H1 (cell line): Measurements from ENCODE around the gene WDR90. TPM values are rescaled to one million over a fixed set of nuclear protein-coding genes. Genes with fewer than 3 reads are reported as not detected.
A peak's percentile ranks its signal among the peaks of the same experiment; 100 is the strongest.

Source experiments
- CTCF ChIA-PET: fragments of 300-600 bp; sonication (Branson Sonifier 250); formaldehyde crosslinking; loops from one replicate; lab custom pipeline; 2021; ENCODE audit not compliant: partially characterized antibody; lab: Charles Lee
- POLR2A ChIA-PET: fragments of 300-600 bp; sonication (Branson Sonifier 250); formaldehyde crosslinking; loops from one replicate; lab custom pipeline; 2021; ENCODE audit warnings: inconsistent platforms; ENCODE audit not compliant: partially characterized antibody; lab: Charles Lee
- DNase-seq, 2 experiments: peaks; one replicate each; pipeline versions ENCODE4 v3.0.0 to v3.0.0-alpha.2; 2010 to 2022; ENCODE audit warnings: low spot score in 2 of 2, low read depth in 1 of 2, mixed read lengths in 1 of 2
- FAIRE-seq: peaks from 2 replicates; lab custom pipeline; 2011; peaks lifted over from hg19 to GRCh38; lab: Jason Lieb, UNC
- H2AFZ ChIP-seq: 2 replicates; pipeline ENCODE4 v1.8.1; 2012; ENCODE audit warnings: low read length, inconsistent platforms
- H2AK5ac ChIP-seq: 2 replicates; pipeline ENCODE4 v1.6.1; 2013; ENCODE audit warnings: low read depth, low read length
- H2BK120ac ChIP-seq: replicated peaks from 2 replicates; pipeline ENCODE3; 2013; ENCODE audit warnings: low read depth, low read length, inconsistent platforms
- H2BK12ac ChIP-seq: 2 replicates; pipeline ENCODE4 v1.6.1; 2013; ENCODE audit warnings: low read depth, low read length
- H2BK15ac ChIP-seq: 2 replicates; pipeline ENCODE4 v1.6.1; 2013; ENCODE audit warnings: low read length
- H2BK20ac ChIP-seq: 2 replicates; pipeline ENCODE4 v1.6.1; 2013; ENCODE audit warnings: low read length
- H2BK5ac ChIP-seq: 2 replicates; pipeline ENCODE4 v1.6.1; 2013; ENCODE audit warnings: low read depth, low read length
- H3K14ac ChIP-seq: 2 replicates; pipeline ENCODE4 v1.6.1; 2013; ENCODE audit warnings: inconsistent platforms; ENCODE audit not compliant: insufficient read length
- H3K18ac ChIP-seq: 2 replicates; pipeline ENCODE4 v1.6.1; 2013; ENCODE audit warnings: low read length; ENCODE audit errors: extremely low read depth
- H3K23ac ChIP-seq: 2 replicates; pipeline ENCODE4 v1.6.1; 2013; ENCODE audit warnings: inconsistent platforms; ENCODE audit not compliant: insufficient read length
- H3K23me2 ChIP-seq: 2 replicates; pipeline ENCODE4 v1.6.1; 2013; ENCODE audit warnings: low read depth, low read length
- H3K27ac ChIP-seq: 2 replicates; pipeline ENCODE4 v1.6.1; 2011; ENCODE audit warnings: low read depth, low read length, inconsistent platforms
- H3K27me3 ChIP-seq, 4 experiments: replicated peaks in 1 of 4; 1 replicate in 1 of 4; 2 replicates in 3 of 4; pipeline versions ENCODE4 v1.6.1 to v1.8.1; 2011 to 2013; ENCODE audit warnings: low read length in 3 of 4, mild to moderate bottlenecking in 3 of 4, inconsistent platforms in 2 of 4, mixed read lengths in 2 of 4, moderate library complexity in 1 of 4; ENCODE audit not compliant: control insufficient read depth in 3 of 4, insufficient read depth in 3 of 4; ENCODE audit errors: extremely low read depth in 1 of 4
- H3K36me3 ChIP-seq, 4 experiments: 2 replicates each; pipeline versions ENCODE4 v1.6.1 to v1.8.1; 2011 to 2013; ENCODE audit warnings: mild to moderate bottlenecking in 4 of 4, low read length in 3 of 4, moderate library complexity in 2 of 4, control low read depth in 1 of 4, inconsistent platforms in 1 of 4; ENCODE audit not compliant: insufficient read depth in 4 of 4, control insufficient read depth in 2 of 4
- H3K4ac ChIP-seq: replicated peaks from 2 replicates; pipeline ENCODE3; 2013; ENCODE audit warnings: low read length, low read depth, mixed read lengths, inconsistent platforms; ENCODE audit not compliant: insufficient read length
- H3K4me1 ChIP-seq, 4 experiments: replicated peaks in 1 of 4; 1 replicate in 1 of 4; 2 replicates in 3 of 4; pipeline versions ENCODE4 v1.6.1 to v1.8.1; 2011 to 2013; ENCODE audit warnings: low read length in 3 of 4, inconsistent platforms in 2 of 4, mixed read lengths in 1 of 4; ENCODE audit not compliant: insufficient read depth in 4 of 4, control insufficient read depth in 3 of 4
- H3K4me2 ChIP-seq, 2 experiments: 2 replicates each; pipeline versions ENCODE4 v1.6.1 to v1.8.1; 2011 to 2013; ENCODE audit warnings: low read depth in 2 of 2, low read length in 2 of 2, control low read depth in 1 of 2, inconsistent platforms in 1 of 2, mild to moderate bottlenecking in 1 of 2; ENCODE audit not compliant: insufficient read depth in 1 of 2
- H3K4me3 ChIP-seq, 4 experiments: fragments of 200-600, 300-600 bp in 1 of 4; sonication (generic), shearing (Covaris generic), sonication (Bioruptor Twin) in 1 of 4; 2 replicates each; pipeline versions ENCODE4 v1.5.1 to v1.8.1; 2011 to 2016; ENCODE audit warnings: low read length in 4 of 4, low read depth in 3 of 4, control low read depth in 2 of 4, inconsistent platforms in 2 of 4, mild to moderate bottlenecking in 2 of 4, mixed read lengths in 1 of 4, moderate library complexity in 1 of 4; ENCODE audit not compliant: insufficient read depth in 2 of 4; ENCODE audit errors: extremely low read depth in 1 of 4
- H3K56ac ChIP-seq: replicated peaks from 2 replicates; pipeline ENCODE3; 2013; ENCODE audit warnings: low read depth, mild to moderate bottlenecking, mixed read lengths, low read length, inconsistent platforms; ENCODE audit not compliant: insufficient read length
- H3K79me1 ChIP-seq: 2 replicates; pipeline ENCODE4 v1.6.1; 2013; ENCODE audit warnings: low read depth, low read length, control low read depth
- H3K79me2 ChIP-seq, 2 experiments: 2 replicates each; pipeline versions ENCODE4 v1.6.1 to v1.8.1; 2012 to 2013; ENCODE audit warnings: low read length in 2 of 2, mild to moderate bottlenecking in 2 of 2, inconsistent platforms in 1 of 2; ENCODE audit not compliant: insufficient read depth in 2 of 2, control insufficient read depth in 1 of 2
- H3K9ac ChIP-seq, 4 experiments: replicated peaks in 1 of 4; 1 replicate in 1 of 4; 2 replicates in 3 of 4; pipeline versions ENCODE4 v1.6.1 to v1.8.1; 2011 to 2013; ENCODE audit warnings: low read depth in 3 of 4, low read length in 3 of 4, control low read depth in 2 of 4, mild to moderate bottlenecking in 2 of 4, moderate library complexity in 2 of 4, inconsistent platforms in 1 of 4; ENCODE audit errors: extremely low read depth in 1 of 4
- H3K9me3 ChIP-seq, 2 experiments: 2 replicates each; pipeline versions ENCODE4 v1.6.1 to v1.8.1; 2012 to 2013; ENCODE audit warnings: mild to moderate bottlenecking in 2 of 2, moderate library complexity in 2 of 2, control low read depth in 1 of 2, inconsistent platforms in 1 of 2, low read depth in 1 of 2, low read length in 1 of 2, mixed read lengths in 1 of 2; ENCODE audit not compliant: insufficient read depth in 2 of 2
- H4K20me1 ChIP-seq, 2 experiments: replicated peaks in 1 of 2; 2 replicates each; pipeline versions ENCODE3 to v1.8.1; 2011 to 2013; ENCODE audit warnings: inconsistent platforms in 2 of 2, low read length in 2 of 2, mild to moderate bottlenecking in 1 of 2; ENCODE audit not compliant: insufficient read depth in 2 of 2, control insufficient read depth in 1 of 2
- H4K5ac ChIP-seq: 2 replicates; pipeline ENCODE4 v1.6.1; 2013; ENCODE audit warnings: low read length, low read depth, mixed read lengths, inconsistent platforms; ENCODE audit not compliant: insufficient read length
- H4K8ac ChIP-seq: 2 replicates; pipeline ENCODE4 v1.8.0; 2013; ENCODE audit warnings: mild to moderate bottlenecking, moderate library complexity, low read length, inconsistent platforms; ENCODE audit not compliant: insufficient read depth; ENCODE audit errors: extremely low read depth
- H4K91ac ChIP-seq: replicated peaks from 2 replicates; pipeline ENCODE3; 2013; ENCODE audit warnings: low read length, mixed read lengths, inconsistent platforms; ENCODE audit not compliant: insufficient read length
- CEBPB ChIP-seq: IDR thresholded peaks from 2 replicates; pipeline ENCODE4 v1.6.1; 2012; ENCODE audit warnings: low read depth, low read length
- CHD1 ChIP-seq: IDR thresholded peaks from 2 replicates; pipeline ENCODE4 v1.6.1; 2012; ENCODE audit warnings: low read depth, low read length, improper control_type of control experiment
- EGR1 ChIP-seq: IDR thresholded peaks from 2 replicates; pipeline ENCODE4 v1.6.1; 2011; ENCODE audit warnings: low read depth, low read length, borderline replicate concordance
- HDAC2 ChIP-seq, 2 experiments: fragments of 300-600 bp in 1 of 2; sonication (generic) in 1 of 2; IDR thresholded peaks; 2 replicates each; pipeline ENCODE4 v1.6.1; 2011 to 2012; ENCODE audit warnings: low read depth in 2 of 2, low read length in 2 of 2, mild to moderate bottlenecking in 2 of 2, moderate library complexity in 2 of 2, borderline replicate concordance in 1 of 2, inconsistent platforms in 1 of 2
- HDAC6 ChIP-seq: IDR thresholded peaks from one replicate; pipeline ENCODE4 v1.7.1; 2012; ENCODE audit warnings: low read depth, mild to moderate bottlenecking, inconsistent platforms, low read length, moderate library complexity
- KDM1A ChIP-seq: fragments of 200-600, 300-600 bp; sonication (generic); IDR thresholded peaks from 2 replicates; pipeline ENCODE4 v1.7.1; 2016; ENCODE audit warnings: mild to moderate bottlenecking, low read length, borderline replicate concordance
- NANOG ChIP-seq: IDR thresholded peaks from 2 replicates; pipeline ENCODE4 v1.6.1; 2011; ENCODE audit warnings: low read length, low read depth, mild to moderate bottlenecking, inconsistent platforms; ENCODE audit not compliant: insufficient read depth, poor library complexity, severe bottlenecking
- POLR2AphosphoS5 ChIP-seq: IDR thresholded peaks from 2 replicates; pipeline ENCODE4 v1.6.1; 2011; ENCODE audit warnings: low read depth, low read length
- RBBP5 ChIP-seq: IDR thresholded peaks from 2 replicates; pipeline ENCODE4 v1.7.1; 2012; ENCODE audit warnings: low read depth, mild to moderate bottlenecking, inconsistent platforms, low read length, moderate library complexity, borderline replicate concordance
- SIX5 ChIP-seq: IDR thresholded peaks from 2 replicates; pipeline ENCODE4 v1.6.1; 2011; ENCODE audit warnings: mild to moderate bottlenecking, low read depth, low read length
- SP4 ChIP-seq: IDR thresholded peaks from 2 replicates; pipeline ENCODE4 v1.6.1; 2012; ENCODE audit warnings: low read length, inconsistent platforms
- TBP ChIP-seq: IDR thresholded peaks from 2 replicates; pipeline ENCODE4 v1.6.1; 2011; ENCODE audit warnings: low read depth, low read length, improper control_type of control experiment
- WGBS, 2 experiments: shearing (Covaris generic) in 1 of 2; methylation state at CpG; one replicate each; pipeline versions ENCODE4 v1.1.6 to v1.1.7; 2013 to 2015; ENCODE audit warnings: low lambda C conversion rate in 2 of 2, mixed read lengths in 2 of 2, inconsistent platforms in 1 of 2, low coverage in 1 of 2, missing lambda C conversion rate in 1 of 2; ENCODE audit not compliant: insufficient replicate concordance in 2 of 2, insufficient coverage in 1 of 2, insufficient read length in 1 of 2; ENCODE audit errors: extremely low coverage in 1 of 2, missing lambda C conversion rate in 1 of 2; 5-methylcytosine and 5-hydroxymethylcytosine counted together
- polyA plus RNA-seq, 7 experiments: library from polyadenylated mRNA; depleted of rRNA in 3 of 7; stranded (reverse) in 5 of 7; unstranded in 2 of 7; fragments of >200 nt in 5 of 7; fragments of 200-250 nt in 2 of 7; gene quantifications; 1 replicate in 5 of 7; 2 replicates in 1 of 7; 4 replicates in 1 of 7; pipeline versions ENCODE4 v1.2.1 to v1.2.3, GENCODE V29; 2011 to 2013; ENCODE audit warnings: missing spikeins in 2 of 7, mixed read lengths in 2 of 7
- total RNA-seq: library from RNA; stranded (reverse); fragmentation: NEBNext Ultra II Directional; extraction: Animal tissue kit (Norgen Biotek cat#: 25700); gene quantifications from 2 replicates; pipeline ENCODE4 v1.2.1, GENCODE V29; 2021

Gene WDR90
- total and polyA plus RNA-seq, 2 of the 8 experiments (the other 6 are each of a cell fraction or from before 2014, with no cell fraction given): 24.0 to 47.2 TPM

DNA sequence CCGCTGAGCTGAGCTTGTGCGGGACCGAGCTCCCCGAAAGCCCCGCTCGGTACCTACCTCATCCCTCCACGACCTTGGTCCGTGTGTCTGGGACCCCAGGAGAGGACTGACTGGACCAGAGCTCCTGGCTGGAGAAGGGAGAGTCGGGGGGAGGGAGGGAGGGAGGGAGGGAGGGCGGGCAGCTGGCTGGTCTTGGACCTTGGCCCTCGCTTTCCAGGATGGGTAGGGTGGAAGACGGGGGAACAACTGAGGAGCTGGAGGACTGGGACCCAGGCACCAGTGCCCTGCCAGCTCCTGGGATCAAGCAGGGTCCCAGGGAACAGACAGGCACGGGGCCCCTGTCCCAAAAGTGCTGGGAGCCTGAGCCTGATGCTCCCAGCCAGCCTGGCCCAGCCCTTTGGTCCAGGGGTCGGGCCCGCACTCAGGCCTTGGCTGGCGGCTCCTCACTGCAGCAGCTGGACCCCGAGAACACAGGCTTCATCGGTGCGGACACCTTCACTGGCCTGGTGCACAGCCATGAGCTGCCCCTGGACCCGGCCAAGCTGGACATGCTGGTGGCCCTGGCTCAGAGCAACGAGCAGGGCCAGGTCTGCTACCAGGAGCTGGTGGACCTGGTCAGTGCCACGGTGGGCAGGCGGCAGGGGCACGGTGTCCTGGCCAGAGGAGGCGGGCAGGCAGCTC, 26.9 kb downstream of the WDR90 start:
- CTCF ChIA-PET: interaction anchor here (0.7 to 12.0 kb wide), 9 partner anchors 8 to 94 kb away, joined by 3 to 75 read pairs (median 5); partner anchors contain the start of genes RHOT2 and WDR24
- Histone ChIP-seq H4K5ac (no peak overlapping the region), H3K4me2 (peak overlapping the region; percentile 79 to 99), H2BK20ac (peak overlapping the region; percentile 61; the same call in 1 of the 2 replicates), H4K8ac (no peak overlapping the region), H2BK15ac (peak overlapping the region; percentile 92; the same call in 1 of the 2 replicates), H3K4me3 (peak overlapping the region; percentile 29 to 74 (median 48); a peak in 6 of 8 replicates), H3K79me2 (peaks cover 0 to 1% of the 10 kb centered on the region in 2 experiments; a peak in 1 of 4 replicates), H2AFZ (no peak overlapping the region), H3K18ac (peak overlapping the region; percentile 48; the same call in 1 of the 2 replicates), H3K14ac (no peak overlapping the region), H2BK12ac (peak overlapping the region; percentile 96; the same call in 1 of the 2 replicates), H3K36me3 (peaks cover 9 to 27% (median 19%) of the 10 kb centered on the region in 4 experiments; a peak in 7 of 8 replicates), H2AK5ac (peak overlapping the region; percentile 75; the same call in 1 of the 2 replicates), H2BK120ac (no peak overlapping the region), H3K79me1 (peaks cover under 1% of the 10 kb centered on the region; the same call in 1 of the 2 replicates), H3K4ac (peak overlapping the region; percentile 69), H4K91ac (peak overlapping the region; percentile 52), H2BK5ac (no peak overlapping the region), H3K27ac (no peak overlapping the region), H3K27me3 (peaks cover 0 to 2% (median 0%) of the 10 kb centered on the region in 4 experiments; a peak in 2 of 7 replicates), H4K20me1 (peaks cover 4 to 21% of the 10 kb centered on the region in 2 experiments), H3K4me1 (peaks cover 0 to 33% (median 25%) of the 10 kb centered on the region in 4 experiments; a peak in 6 of 7 replicates), H3K9ac (no peak overlapping the region; a peak in 1 of 7 replicates), H3K9me3 (no peaks in the 10 kb centered on the region), H3K56ac (no peak overlapping the region), H3K23me2 (peaks cover 12% of the 10 kb centered on the region), H3K23ac (no peak overlapping the region)
- peak in 1 of 2 experiments; percentile 55 for DNase-seq
- no peak for FAIRE-seq
- POLR2A ChIA-PET: interaction anchor here (1.2 to 13.3 kb wide), 19 partner anchors 8 to 127 kb away, joined by 3 to 214 read pairs (median 6); partner anchors contain the start of genes ANTKMT, CCDC78, JMJD8 and METTL26
- WGBS, 2 experiments: 89% methylated on average over 14 of the region's 25 CpGs; no CpG with 5 or more reads in 1 of the 2 experiments
- TF ChIP-seq CHD1 (no peak), SP4 (no peak), HDAC6 (no peak), TBP (no peak), CEBPB (no peak), HDAC2 (IDR thresholded peaks at IDR 0.05; ENCODE audit: borderline replicate concordance in 1 of 2, low read depth in 2 of 2, low read length in 2 of 2) (no peak), SIX5 (no peak), EGR1 (no peak), KDM1A (no peak), RBBP5 (no peak), NANOG (no peak), POLR2AphosphoS5 (no peak)
